GM23338 (cell line): Measurements from ENCODE around the gene KRT17. TPM values are rescaled to one million over a fixed set of nuclear protein-coding genes. Genes with fewer than 3 reads are reported as not detected.
A peak's percentile ranks its signal among the peaks of the same experiment; 100 is the strongest.

Experiments used
- ATAC-seq: fragments of 200-7000 bp; cut with Tn5 transposase; 3 replicates; pipeline ENCODE4 v1.9.1; 2020
- DNase-seq: peaks from one replicate; pipeline ENCODE4 v3.0.0-alpha.2; 2015; ENCODE audit warnings: low spot score
- H2AFZ ChIP-seq: fragments of 200-600 bp; sonication (generic); 2 replicates; pipeline ENCODE4 v1.8.0; 2016; ENCODE audit warnings: antibody characterized with exemption, mild to moderate bottlenecking, moderate library complexity
- H3F3A ChIP-seq: fragments of 200-600 bp; sonication (generic); replicated peaks from 2 replicates; pipeline ENCODE4 v1.8.0; 2017; ENCODE audit warnings: antibody characterized with exemption, mixed run types, low read depth
- H3K27ac ChIP-seq: fragments of 200-600 bp; sonication (generic); 2 replicates; pipeline ENCODE4 v1.6.1; 2016; ENCODE audit warnings: low read depth
- H3K27me3 ChIP-seq: fragments of 200-600 bp; sonication (generic); 2 replicates; pipeline ENCODE4 v1.8.0; 2016; ENCODE audit warnings: mild to moderate bottlenecking, mixed run types, moderate library complexity; ENCODE audit not compliant: insufficient read depth
- H3K36me3 ChIP-seq: fragments of 200-600 bp; sonication (generic); 2 replicates; pipeline ENCODE4 v1.8.0; 2016; ENCODE audit warnings: mild to moderate bottlenecking; ENCODE audit not compliant: insufficient read depth
- H3K4me1 ChIP-seq: fragments of 200-600 bp; sonication (generic); 2 replicates; pipeline ENCODE4 v1.8.0; 2016; ENCODE audit warnings: mild to moderate bottlenecking, moderate library complexity; ENCODE audit not compliant: insufficient read depth
- H3K4me2 ChIP-seq: fragments of 200-600 bp; sonication (generic); 2 replicates; pipeline ENCODE4 v1.7.1; 2017; ENCODE audit warnings: mixed run types
- H3K4me3 ChIP-seq: fragments of 200-600 bp; sonication (generic); 2 replicates; pipeline ENCODE4 v1.6.1; 2016; ENCODE audit warnings: mixed run types
- H3K79me2 ChIP-seq: fragments of 200-600 bp; sonication (generic); replicated peaks from 2 replicates; pipeline ENCODE4 v1.8.0; 2017; ENCODE audit warnings: mild to moderate bottlenecking; ENCODE audit not compliant: insufficient read depth
- H3K9me2 ChIP-seq: fragments of 200-600 bp; sonication (generic); 2 replicates; pipeline ENCODE4 v1.8.0; 2017; ENCODE audit not compliant: insufficient read depth
- H4K20me1 ChIP-seq: fragments of 200-600 bp; sonication (generic); replicated peaks from 2 replicates; pipeline ENCODE4 v1.8.0; 2017; ENCODE audit warnings: mild to moderate bottlenecking; ENCODE audit not compliant: insufficient read depth
- H3K27ac Mint-ChIP-seq: 2 replicates; pipeline ENCODE4 v1.8.0; 2020; ENCODE audit warnings: inconsistent platforms, mild to moderate bottlenecking, moderate library complexity, mixed read lengths
- H3K27me3 Mint-ChIP-seq: 3 replicates; pipeline ENCODE4 v1.8.0; 2022; ENCODE audit warnings: low read depth, mild to moderate bottlenecking, moderate library complexity, mixed read lengths, inconsistent platforms; ENCODE audit not compliant: insufficient read depth, poor library complexity
- H3K36me3 Mint-ChIP-seq: 3 replicates; pipeline ENCODE4 v1.8.0; 2021; ENCODE audit warnings: low read depth, mild to moderate bottlenecking, inconsistent platforms, moderate library complexity, mixed read lengths
- H3K4me1 Mint-ChIP-seq: 3 replicates; pipeline ENCODE4 v1.8.0; 2020; ENCODE audit warnings: mild to moderate bottlenecking, inconsistent platforms, mixed read lengths
- H3K4me3 Mint-ChIP-seq: 3 replicates; pipeline ENCODE4 v1.8.0; 2021; ENCODE audit warnings: moderate library complexity, mild to moderate bottlenecking, inconsistent platforms, mixed read lengths
- H3K9me3 Mint-ChIP-seq: 3 replicates; pipeline ENCODE4 v1.8.0; 2020; ENCODE audit warnings: moderate library complexity, mild to moderate bottlenecking, inconsistent platforms, mixed read lengths
- CREB1 ChIP-seq: fragments of 250-450 bp; sonication (Bioruptor Pico); IDR thresholded peaks from 2 replicates; pipeline ENCODE4 v1.5.0; 2020; ENCODE audit warnings: low read depth, mild to moderate bottlenecking, moderate library complexity
- CTCF ChIP-seq, 2 experiments: fragments of 200-600 bp in 1 of 2; sonication (generic) in 1 of 2; conservative IDR thresholded peaks; 2 replicates each; pipeline versions ENCODE4 v1.5.1 to v1.6.1; 2016 to 2017; ENCODE audit warnings: antibody characterized with exemption in 2 of 2, low read depth in 2 of 2, mild to moderate bottlenecking in 2 of 2, moderate library complexity in 1 of 2
- ETS1 ChIP-seq: IDR thresholded peaks from 2 replicates; pipeline ENCODE4 v1.6.1; 2016; ENCODE audit warnings: antibody characterized with exemption
- EZH2 ChIP-seq: fragments of 200-600 bp; sonication (generic); IDR thresholded peaks from one replicate; pipeline ENCODE4 v1.8.0; 2017; ENCODE audit warnings: antibody characterized with exemption, mild to moderate bottlenecking, low read depth; ENCODE audit not compliant: unreplicated experiment
- EZH2phosphoT487 ChIP-seq: fragments of 200-600 bp; sonication (generic); IDR thresholded peaks from one replicate; pipeline ENCODE4 v1.8.1; 2018; ENCODE audit warnings: antibody characterized with exemption; ENCODE audit not compliant: unreplicated experiment
- NANOG ChIP-seq: IDR thresholded peaks from 2 replicates; pipeline ENCODE4 v1.6.1; 2016; ENCODE audit warnings: antibody characterized with exemption, borderline replicate concordance
- POLR2AphosphoS5 ChIP-seq: IDR thresholded peaks from 2 replicates; pipeline ENCODE4 v1.6.1; 2016; ENCODE audit warnings: antibody characterized with exemption, low read depth
- STAT1 ChIP-seq: IDR thresholded peaks from one replicate; pipeline ENCODE4 v1.6.1; 2016; ENCODE audit warnings: antibody characterized with exemption; ENCODE audit not compliant: unreplicated experiment
- ZNF114 ChIP-seq: fragments of 250-450 bp; sonication (Bioruptor Pico); IDR thresholded peaks from 2 replicates; pipeline ENCODE4 v1.5.0; 2020; ENCODE audit warnings: mild to moderate bottlenecking, moderate library complexity
- ZNF331 ChIP-seq: fragments of 250-450 bp; sonication (Bioruptor Pico); IDR thresholded peaks from 2 replicates; pipeline ENCODE4 v1.5.0; 2020; ENCODE audit warnings: low read depth, mild to moderate bottlenecking, moderate library complexity
- long read RNA-seq: library from polyadenylated mRNA; unstranded; transcript quantifications from one replicate; pipeline ENCODE4 v2.0.0, GENCODE V29; 2020; ENCODE audit not compliant: unreplicated experiment
- polyA plus RNA-seq: library from polyadenylated mRNA; unstranded; fragments of >200 nt; fragmentation: Nextera tagmentation; extraction: Ambion mirVana; gene quantifications from 2 replicates; pipeline ENCODE4 v1.2.1, GENCODE V29; 2016
- total RNA-seq: library from RNA; depleted of rRNA; stranded (reverse); fragments of >200 nt; shearing (Covaris generic); gene quantifications from 2 replicates; pipeline ENCODE4 v1.2.3, GENCODE V29; 2014; rRNA removed

KRT17 gene
- total RNA-seq = 0.63 TPM in 1 of 2 replicates, not detected in the other
- 1.8 TPM in 2 replicates for polyA plus RNA-seq
- long read RNA-seq, transcript KRT17-209 (8 exons, 1,651 nt) = major isoform, 9 of 10 reads
- long read RNA-seq, partial matches to known transcripts = 1 of 10 reads
- long read RNA-seq, other reads (novel, unspliced or antisense) = 0 of 10 reads

GRCh38 chr17:41624208-41625101, at the start of gene KRT17:
TSS of gene KRT17 (minus strand) at chr17:41624575. CDS start at chr17:41624509, 66 bp downstream.
- peaks cover 21% of the 10 kb centered on the region for H3K27me3 Mint-ChIP-seq
- peak; percentile 89 for ATAC-seq
- H3K27ac ChIP-seq = no peak within 1 kb of the TSS

GRCh38 chr17:41672153-41672552, 47.8 kb upstream of the KRT17 start:
- Histone ChIP-seq H3K27ac (no peak overlapping the region), H3K27me3 (no peaks in the 10 kb centered on the region), H2AFZ (no peak overlapping the region), H3K36me3 (no peaks in the 10 kb centered on the region), H3K4me1 (peaks cover 21% of the 10 kb centered on the region), H3K4me2 (no peak overlapping the region), H3F3A (no peaks in the 10 kb centered on the region), H4K20me1 (no peaks in the 10 kb centered on the region), H3K4me3 (no peak overlapping the region), H3K79me2 (no peaks in the 10 kb centered on the region), H3K9me2 (no peaks in the 10 kb centered on the region)
- DNase-seq = no peak
- Mint-ChIP-seq H3K9me3 (peaks cover 6% of the 10 kb centered on the region; the same call in 2 of the 3 replicates), H3K4me1 (peaks cover 25% of the 10 kb centered on the region), H3K36me3 (0 out of 3 replicates have a peak, but pooled peaks cover 4% of the 10 kb centered on the region), H3K4me3 (no peak overlapping the region), H3K27ac (no peak overlapping the region), H3K27me3 (peaks cover 12% of the 10 kb centered on the region)
- ATAC-seq = no peak
- TF ChIP-seq EZH2 (no peak), ZNF114 (no peak), CTCF (conservative IDR thresholded peaks at IDR 0.05; ENCODE audit: low read depth in 2 of 2) (no peak), EZH2phosphoT487 (no peak), NANOG (no peak), POLR2AphosphoS5 (no peak), CREB1 (CRISPR knock-in tag) (no peak), STAT1 (no peak), ETS1 (no peak), ZNF331 (no peak)

More at GRCh38 chr17:41624208-41625101, at the start of gene KRT17:
- no peaks in the 10 kb centered on the region for H4K20me1 ChIP-seq
- no peaks in the 10 kb centered on the region for H3K79me2 ChIP-seq
- no peak within 1 kb of the TSS for H3K4me2 ChIP-seq
- H3K4me3 Mint-ChIP-seq = no peak within 1 kb of the TSS
- H3K27ac Mint-ChIP-seq = no peak within 1 kb of the TSS
- no peaks in the 10 kb centered on the region for H3K36me3 Mint-ChIP-seq
- peaks cover 6% of the 10 kb centered on the region; the same call in 1 of the 2 replicates for H3K4me1 ChIP-seq
- peak; percentile 55 for DNase-seq
- no peaks in the 10 kb centered on the region for H3K36me3 ChIP-seq
- H3K9me2 ChIP-seq = no peaks in the 10 kb centered on the region
- H3K4me3 ChIP-seq = no peak within 1 kb of the TSS
- H2AFZ ChIP-seq = no peak within 1 kb of the TSS
- no peaks in the 10 kb centered on the region for H3K27me3 ChIP-seq
- H3K9me3 Mint-ChIP-seq = no peaks in the 10 kb centered on the region; the same call in 2 of the 3 replicates
- H3F3A ChIP-seq = no peaks in the 10 kb centered on the region
- H3K4me1 Mint-ChIP-seq = peaks cover 23% of the 10 kb centered on the region
- TF ChIP-seq ZNF331 (no peak), ZNF114 (no peak), CTCF (conservative IDR thresholded peaks at IDR 0.05; ENCODE audit: low read depth in 2 of 2) (0 out of 4 replicates have a peak, but pooled peaks have one; percentile 7), CREB1 (CRISPR knock-in tag) (no peak)
